ENCODE data around the gene UCK2. TPM values are rescaled to one million over a fixed set of nuclear protein-coding genes. Genes with fewer than 3 reads are reported as not detected.

Gene UCK2
- total RNA-seq, 1 experiment from 2014 or later: 88.4 TPM

DNA sequence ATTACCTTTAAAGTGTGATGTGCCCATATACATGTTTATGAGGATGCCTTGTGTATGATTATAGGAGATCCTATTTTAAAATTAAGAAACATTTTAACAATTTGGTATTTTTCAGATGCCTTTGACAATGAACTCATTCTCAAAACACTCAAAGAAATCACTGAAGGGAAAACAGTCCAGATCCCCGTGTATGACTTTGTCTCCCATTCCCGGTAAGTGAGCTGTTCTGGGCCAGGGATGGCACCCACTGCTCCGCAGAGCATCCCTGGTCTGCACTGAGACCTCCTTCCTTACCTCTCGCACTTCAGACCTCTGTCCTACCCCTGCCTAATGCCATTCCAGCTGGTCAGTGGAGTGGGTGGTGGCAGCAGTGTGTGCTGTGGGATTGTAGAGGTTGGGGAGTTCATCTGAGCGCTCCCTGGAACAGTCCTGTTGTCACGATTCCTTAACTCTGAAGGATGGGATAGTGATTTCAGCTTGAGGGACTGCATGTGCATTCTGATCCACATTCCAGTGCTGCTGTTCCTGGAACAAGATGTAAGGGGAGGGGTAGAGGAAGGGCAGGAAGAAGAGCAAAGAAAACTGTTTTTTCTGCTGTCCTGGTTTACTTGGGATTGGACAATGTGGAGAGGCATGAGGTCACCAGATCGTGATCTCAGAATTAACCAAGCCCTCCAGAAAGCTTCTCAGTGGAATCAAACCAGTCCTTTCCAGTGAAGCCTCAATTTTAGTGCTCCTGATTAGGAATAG is 63.9 kb downstream of the UCK2 start:
- H3K4me1 ChIP-seq (ENCODE audit: control insufficient read depth in 1 of 2, insufficient read depth in 2 of 2, low read length in 2 of 2): no peaks in the 10 kb centered on the region; a peak in 1 of 4 replicates
- H3K79me2 ChIP-seq (ENCODE audit: insufficient read depth, low read length): peaks cover 88% of the 10 kb centered on the region
- no peak overlapping the region for H3K4me2 ChIP-seq (ENCODE audit: low read length)
- no peaks in the 10 kb centered on the region for H3K27me3 ChIP-seq (ENCODE audit: insufficient read depth, low read length)
- no peak overlapping the region for H2AFZ ChIP-seq (ENCODE audit: low read depth, low read length, poor library complexity, severe bottlenecking)
- H3K9ac ChIP-seq (ENCODE audit: low read length): no peak overlapping the region
- H4K20me1 ChIP-seq (ENCODE audit: insufficient read depth): peaks cover 15% of the 10 kb centered on the region; the same call in 1 of the 2 replicates
- ATAC-seq: no peak
- intact Hi-C loops (cut with micrococcal nuclease): no loop called here
- no peak for TF ChIP-seq JUND (IDR thresholded peaks at IDR 0.05)
- TF ChIP-seq EZH2 (IDR thresholded peaks at IDR 0.05): no peak
- no peak for TF ChIP-seq POLR2A (IDR thresholded peaks at IDR 0.05; ENCODE audit: borderline replicate concordance, extremely low read depth, insufficient read depth, insufficient read length)
- TF ChIP-seq, protein P1, sequence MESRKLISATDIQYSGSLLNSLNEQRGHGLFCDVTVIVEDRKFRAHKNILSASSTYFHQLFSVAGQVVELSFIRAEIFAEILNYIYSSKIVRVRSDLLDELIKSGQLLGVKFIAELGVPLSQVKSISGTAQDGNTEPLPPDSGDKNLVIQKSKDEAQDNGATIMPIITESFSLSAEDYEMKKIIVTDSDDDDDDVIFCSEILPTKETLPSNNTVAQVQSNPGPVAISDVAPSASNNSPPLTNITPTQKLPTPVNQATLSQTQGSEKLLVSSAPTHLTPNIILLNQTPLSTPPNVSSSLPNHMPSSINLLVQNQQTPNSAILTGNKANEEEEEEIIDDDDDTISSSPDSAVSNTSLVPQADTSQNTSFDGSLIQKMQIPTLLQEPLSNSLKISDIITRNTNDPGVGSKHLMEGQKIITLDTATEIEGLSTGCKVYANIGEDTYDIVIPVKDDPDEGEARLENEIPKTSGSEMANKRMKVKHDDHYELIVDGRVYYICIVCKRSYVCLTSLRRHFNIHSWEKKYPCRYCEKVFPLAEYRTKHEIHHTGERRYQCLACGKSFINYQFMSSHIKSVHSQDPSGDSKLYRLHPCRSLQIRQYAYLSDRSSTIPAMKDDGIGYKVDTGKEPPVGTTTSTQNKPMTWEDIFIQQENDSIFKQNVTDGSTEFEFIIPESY (IDR thresholded peaks at IDR 0.05; ENCODE audit: extremely low read depth, insufficient replicate concordance, low read length): no peak
- TF ChIP-seq TCF7L2 (IDR thresholded peaks at IDR 0.05; ENCODE audit: borderline replicate concordance, extremely low read depth, insufficient read depth, insufficient read length): no peak
- H3K4me3 ChIP-seq (replicated peaks in 1 of 2; ENCODE audit: low read depth in 1 of 2, low read length in 2 of 2): no peak overlapping the region
- no peaks in the 10 kb centered on the region for H3K9me3 ChIP-seq (ENCODE audit: control insufficient read depth in 1 of 2, insufficient read depth in 1 of 2, low read depth in 1 of 2, low read length in 2 of 2)
- H3K36me3 ChIP-seq (ENCODE audit: control insufficient read depth in 1 of 2, insufficient read depth in 2 of 2, low read length in 2 of 2): peaks cover 8 to 33% of the 10 kb centered on the region in 2 experiments; a peak in 3 of 4 replicates
- no peak for DNase-seq (ENCODE audit: low read depth, low spot score)
- no peak overlapping the region for H3K27ac ChIP-seq (ENCODE audit: low read depth, low read length)
- no peaks in the 10 kb centered on the region for H3K9me2 ChIP-seq (ENCODE audit: insufficient read depth)
- BruUV-seq (replicated peaks): no TSS peak
- ChIA-PET POLR2A (interaction anchor here (1.2 kb wide), 1 partner anchor 18 kb away, joined by 3 read pairs; no protein-coding TSS in a partner anchor), CTCF (no interaction called here), RAD21 (ENCODE audit: low non-redundant PET in 1 of 2, low total read pairs in 2 of 2, uncharacterized antibody in 2 of 2, unreplicated experiment in 2 of 2) (no interaction called here)

DNA sequence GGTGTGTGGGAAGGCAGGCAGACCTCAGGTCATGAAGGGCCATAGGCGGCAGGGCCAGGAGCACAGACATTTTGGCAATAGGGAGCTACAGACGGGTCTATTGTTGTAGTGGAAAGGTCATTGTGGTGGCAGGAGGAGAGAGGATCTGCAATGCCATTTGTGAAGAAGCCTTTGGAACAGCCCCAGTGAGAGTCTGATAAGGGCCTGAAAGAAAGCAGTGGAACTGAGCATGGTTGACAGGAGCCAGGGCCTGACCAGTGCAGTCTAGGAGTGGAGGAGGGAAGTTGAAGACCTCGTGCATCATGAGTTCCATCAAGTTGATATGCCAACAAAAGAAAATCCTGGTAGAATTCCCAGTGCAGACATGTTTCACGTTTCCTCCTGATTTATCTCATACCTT is 65.5 kb downstream of the UCK2 start:
- ChIA-PET POLR2A (no interaction called here), RAD21 (ENCODE audit: low non-redundant PET in 1 of 2, low total read pairs in 2 of 2, uncharacterized antibody in 2 of 2, unreplicated experiment in 2 of 2) (no interaction called here), CTCF (no interaction called here)
- peaks cover 11 to 35% of the 10 kb centered on the region in 2 experiments; a peak in 3 of 4 replicates for H3K36me3 ChIP-seq (ENCODE audit: control insufficient read depth in 1 of 2, insufficient read depth in 2 of 2, low read length in 2 of 2)
- H3K4me3 ChIP-seq (replicated peaks in 1 of 2; ENCODE audit: low read depth in 1 of 2, low read length in 2 of 2): no peak overlapping the region
- H3K4me2 ChIP-seq (ENCODE audit: low read length): no peak overlapping the region
- ATAC-seq (no peak), DNase-seq (ENCODE audit: low read depth, low spot score) (no peak)
- no peak overlapping the region for H3K9ac ChIP-seq (ENCODE audit: low read length)
- BruUV-seq (replicated peaks): TSS peak; percentile 6
- peaks cover 87% of the 10 kb centered on the region for H3K79me2 ChIP-seq (ENCODE audit: insufficient read depth, low read length)
- intact Hi-C loops (cut with micrococcal nuclease): no loop called here
- no peaks in the 10 kb centered on the region for H3K4me1 ChIP-seq (ENCODE audit: control insufficient read depth in 1 of 2, insufficient read depth in 2 of 2, low read length in 2 of 2)
- no peaks in the 10 kb centered on the region for H3K27me3 ChIP-seq (ENCODE audit: insufficient read depth, low read length)
- H3K9me2 ChIP-seq (ENCODE audit: insufficient read depth): no peaks in the 10 kb centered on the region
- H3K9me3 ChIP-seq (ENCODE audit: control insufficient read depth in 1 of 2, insufficient read depth in 1 of 2, low read depth in 1 of 2, low read length in 2 of 2): no peaks in the 10 kb centered on the region
- no peak overlapping the region for H3K27ac ChIP-seq (ENCODE audit: low read depth, low read length)
- no peak overlapping the region for H2AFZ ChIP-seq (ENCODE audit: low read depth, low read length, poor library complexity, severe bottlenecking)
- H4K20me1 ChIP-seq (ENCODE audit: insufficient read depth): peaks cover 8% of the 10 kb centered on the region; the same call in 1 of the 2 replicates
- TF ChIP-seq EZH2 (IDR thresholded peaks at IDR 0.05): no peak
- TF ChIP-seq, protein P1 (IDR thresholded peaks at IDR 0.05; ENCODE audit: extremely low read depth, insufficient replicate concordance, low read length): no peak
- TF ChIP-seq SRF (IDR thresholded peaks at IDR 0.05; ENCODE audit: low read depth): no peak
- no peak for TF ChIP-seq CEBPB (IDR thresholded peaks at IDR 0.05; ENCODE audit: low read depth)
- TF ChIP-seq FOSL1 (IDR thresholded peaks at IDR 0.05; ENCODE audit: low read depth): no peak
- TF ChIP-seq, protein P2, sequence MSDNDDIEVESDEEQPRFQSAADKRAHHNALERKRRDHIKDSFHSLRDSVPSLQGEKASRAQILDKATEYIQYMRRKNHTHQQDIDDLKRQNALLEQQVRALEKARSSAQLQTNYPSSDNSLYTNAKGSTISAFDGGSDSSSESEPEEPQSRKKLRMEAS (IDR thresholded peaks at IDR 0.05): no peak
- TF ChIP-seq EZH2phosphoT487 (IDR thresholded peaks at IDR 0.05; ENCODE audit: borderline replicate concordance): no peak
- TF ChIP-seq TCF7L2 (IDR thresholded peaks at IDR 0.05; ENCODE audit: borderline replicate concordance, extremely low read depth, insufficient read depth, insufficient read length): no peak
- TF ChIP-seq CBX3 (IDR thresholded peaks at IDR 0.05; ENCODE audit: low read depth): no peak
- TF ChIP-seq JUND (IDR thresholded peaks at IDR 0.05): no peak
- no peak for TF ChIP-seq SP1 (IDR thresholded peaks at IDR 0.05; ENCODE audit: low read depth)
- TF ChIP-seq RAD21 (IDR thresholded peaks at IDR 0.05; ENCODE audit: low read depth): no peak
- TF ChIP-seq ELF1 (IDR thresholded peaks at IDR 0.05; ENCODE audit: borderline replicate concordance, low read depth): no peak

All from HCT116 (cell line).